Activated T-helper 17 cell treated with anti-CD3 and anti-CD28 coated beads, Interleukin-2, amount 50 U/mL, for 72 hours (primary cell): ENCODE data around the gene NTNG2. TPM values are rescaled to one million over a fixed set of nuclear protein-coding genes. Genes with fewer than 3 reads are reported as not detected.

Source experiments
- ATAC-seq: fragments of 150-1000 bp; cut with Tn5 transposase; replicated peaks from 2 replicates; pipeline ENCODE4 v1.10.0; 2021; ENCODE audit warnings: mild to moderate bottlenecking, moderate library complexity
- H3K27ac Mint-ChIP-seq: one replicate; pipeline ENCODE4 v1.8.0; 2022; ENCODE audit warnings: mixed read lengths
- H3K27me3 Mint-ChIP-seq: one replicate; pipeline ENCODE4 v1.8.0; 2022; ENCODE audit warnings: mixed read lengths
- H3K36me3 Mint-ChIP-seq: one replicate; pipeline ENCODE4 v1.8.0; 2022; ENCODE audit warnings: low read depth, mild to moderate bottlenecking, mixed read lengths
- H3K4me1 Mint-ChIP-seq: one replicate; pipeline ENCODE4 v1.8.0; 2022; ENCODE audit warnings: mixed read lengths
- H3K4me3 Mint-ChIP-seq: one replicate; pipeline ENCODE4 v1.8.0; 2022; ENCODE audit warnings: mild to moderate bottlenecking, mixed read lengths
- H3K9me3 Mint-ChIP-seq: one replicate; pipeline ENCODE4 v1.8.0; 2022; ENCODE audit warnings: mixed read lengths
- total RNA-seq, 2 donors: library from RNA; stranded (reverse); gene quantifications; one replicate each; pipeline ENCODE4 v1.2.3, GENCODE V29; 2022

NTNG2 gene
- total RNA-seq, 2 donors from 2014 or later, result 0.82 to 2.2 TPM

DNA sequence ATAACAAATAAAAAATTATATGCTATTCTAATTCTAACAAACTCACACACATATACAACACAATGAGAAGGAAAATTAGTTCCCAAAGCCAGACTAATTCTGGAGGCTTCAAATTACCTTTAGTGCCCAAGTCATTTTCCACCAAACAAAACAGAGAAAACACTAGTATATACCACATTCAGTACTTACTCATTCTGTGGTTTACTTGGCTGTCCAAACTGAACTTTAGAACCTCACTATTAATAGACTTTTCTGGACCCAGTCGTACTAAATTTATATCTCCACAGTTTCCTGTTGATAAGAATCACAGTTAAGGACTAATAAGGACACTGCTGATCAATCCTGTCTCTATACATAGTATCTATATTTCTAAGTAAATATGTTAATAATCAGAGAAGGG lies 126.5 kb downstream of the NTNG2 start:
- ATAC-seq, result peak; percentile 55
- Mint-ChIP-seq H3K27ac (peak overlapping the region; percentile 47), H3K4me3 (no peak overlapping the region), H3K36me3 (peaks cover 97% of the 10 kb centered on the region), H3K27me3 (no peaks in the 10 kb centered on the region), H3K9me3 (no peaks in the 10 kb centered on the region), H3K4me1 (peaks cover 8% of the 10 kb centered on the region)

DNA sequence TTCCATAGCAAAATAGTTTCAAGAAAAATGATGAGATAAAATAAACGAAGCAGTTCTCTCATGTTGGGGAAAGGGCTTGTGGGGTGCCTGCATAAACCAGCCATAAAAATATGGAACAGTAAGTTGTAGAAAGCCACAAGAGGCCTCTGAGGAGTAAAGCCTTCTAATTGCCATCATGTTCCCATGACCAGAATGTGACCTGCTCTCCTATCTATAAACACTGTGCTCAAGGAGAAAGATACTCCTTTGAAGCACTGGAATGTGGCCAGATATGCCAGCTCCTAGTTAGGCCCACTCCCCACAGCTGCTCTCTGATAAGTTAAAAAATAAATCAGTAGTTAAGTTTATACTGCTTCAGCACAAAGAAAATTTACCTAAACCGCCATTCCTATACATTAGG lies 127.1 kb downstream of the NTNG2 start:
- Mint-ChIP-seq H3K36me3 (peaks cover 95% of the 10 kb centered on the region), H3K27ac (peak overlapping the region; percentile 47), H3K4me3 (no peak overlapping the region), H3K27me3 (no peaks in the 10 kb centered on the region), H3K9me3 (no peaks in the 10 kb centered on the region), H3K4me1 (peaks cover 8% of the 10 kb centered on the region)
- ATAC-seq, result no peak

DNA sequence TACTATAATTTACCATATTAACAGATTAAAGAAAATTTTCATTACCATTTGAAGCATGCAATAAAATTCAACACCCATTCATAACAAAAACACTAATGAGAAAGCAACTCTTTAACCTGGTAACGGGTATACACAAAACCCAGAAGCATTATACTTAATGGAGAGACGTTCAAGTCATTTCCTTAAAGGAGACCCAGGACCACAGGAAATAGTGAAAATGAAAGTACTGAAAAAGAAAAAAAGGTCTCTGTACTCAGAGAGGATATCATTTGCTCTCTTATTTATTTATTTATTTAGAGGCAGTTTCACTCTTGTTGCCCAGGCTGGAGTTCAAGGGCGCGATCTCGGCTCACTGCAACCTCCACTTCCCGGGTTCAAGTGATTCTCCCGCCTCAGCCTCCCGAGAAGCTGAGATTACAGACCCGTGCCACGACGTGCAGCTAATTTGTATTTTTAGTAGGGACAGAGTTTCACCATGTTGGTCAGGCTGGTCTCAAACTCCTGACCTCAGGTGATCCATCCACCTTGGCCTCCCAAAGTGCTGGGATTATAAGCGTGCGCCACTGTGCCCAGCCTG lies 131.4 kb downstream of the NTNG2 start:
- Mint-ChIP-seq H3K27me3 (no peaks in the 10 kb centered on the region), H3K4me3 (peak overlapping the region; percentile 6), H3K4me1 (peaks cover 16% of the 10 kb centered on the region), H3K9me3 (no peaks in the 10 kb centered on the region), H3K27ac (peak overlapping the region; percentile 65), H3K36me3 (peaks cover 95% of the 10 kb centered on the region)
- ATAC-seq, result peak; percentile 69

Other genes starting within 250 kb of the NTNG2 start
- 10 to 100 TPM; 19.2 to 34.6 TPM for gene MED27, start 82.2 kb upstream of the NTNG2 start, total RNA-seq
- 10 to 100 TPM; 39.9 to 41.3 TPM for gene SETX, start 192.9 kb downstream of the NTNG2 start, total RNA-seq
- 10 to 100 TPM; 22.1 to 27.0 TPM for gene TTF1, start 244.8 kb downstream of the NTNG2 start, total RNA-seq
- not detected for gene CFAP77, start 248.2 kb downstream of the NTNG2 start, total RNA-seq